B cell (primary cell): ENCODE results near the gene SLIT3. TPM values are rescaled to one million over a fixed set of nuclear protein-coding genes. Genes with fewer than 3 reads are reported as not detected.

Experiments used
- ATAC-seq: fragments of 200-7000 bp; cut with Tn5 transposase; one replicate; pipeline ENCODE4 v1.10.0; 2021; ENCODE audit warnings: low read depth, mild to moderate bottlenecking, moderate number of reproducible peaks, moderate library complexity
- CTCF ChIA-PET: fragments of 350-600 bp; sonication (Branson Sonifier 250); formaldehyde crosslinking; loops from one replicate; lab custom pipeline; 2021; ENCODE audit warnings: antibody characterized with exemption, inconsistent platforms; lab: Charles Lee
- POLR2A ChIA-PET: fragments of 350-600 bp; sonication (Branson Sonifier 250); formaldehyde crosslinking; loops from one replicate; lab custom pipeline; 2021; ENCODE audit warnings: antibody characterized with exemption; lab: Charles Lee
- DNase-seq: peaks from one replicate; pipeline ENCODE4 v3.0.0; 2013
- H2AFZ ChIP-seq: 2 replicates; pipeline ENCODE4 v1.6.1; 2012; ENCODE audit warnings: mild to moderate bottlenecking, low read depth, low read length; ENCODE audit not compliant: insufficient read depth, poor library complexity, severe bottlenecking
- H3K27ac ChIP-seq, 2 donors: 1 replicate in 1 of 2; 2 replicates in 1 of 2; pipeline ENCODE4 v1.5.1; 2012 to 2013; ENCODE audit warnings: low read length in 2 of 2, mild to moderate bottlenecking in 2 of 2, moderate library complexity in 1 of 2
- H3K27me3 ChIP-seq, 4 experiments: fragments of 200-600 bp in 1 of 4; sonication (generic) in 1 of 4; replicated peaks in 1 of 4; 1 replicate in 2 of 4; 2 replicates in 2 of 4; pipeline versions ENCODE4 v1.6.1 to v1.7.0; 2013 to 2016; ENCODE audit warnings: low read length in 3 of 4, mild to moderate bottlenecking in 2 of 4, mixed read lengths in 1 of 4, moderate library complexity in 1 of 4; ENCODE audit not compliant: insufficient read depth in 4 of 4, control insufficient read depth in 3 of 4; ENCODE audit errors: control extremely low read depth in 1 of 4
- H3K36me3 ChIP-seq, 2 experiments: replicated peaks in 1 of 2; 1 replicate in 1 of 2; 2 replicates in 1 of 2; pipeline versions ENCODE4 v1.6.1 to v1.7.1; 2013; ENCODE audit warnings: low read length in 1 of 2; ENCODE audit not compliant: insufficient read depth in 2 of 2, control insufficient read depth in 1 of 2; ENCODE audit errors: control extremely low read depth in 1 of 2, extremely low read depth in 1 of 2
- H3K4me1 ChIP-seq, 2 donors: fragments of 200-600 bp in 1 of 2; sonication (generic) in 1 of 2; 1 replicate in 1 of 2; 2 replicates in 1 of 2; pipeline versions ENCODE4 v1.5.1 to v1.6.1; 2013 to 2017; ENCODE audit warnings: low read length in 2 of 2; ENCODE audit not compliant: control insufficient read depth in 2 of 2, insufficient read depth in 2 of 2
- H3K4me2 ChIP-seq: replicated peaks from 2 replicates; pipeline ENCODE3; 2012; ENCODE audit warnings: mild to moderate bottlenecking, low read depth, low read length; ENCODE audit not compliant: poor library complexity, severe bottlenecking
- H3K4me3 ChIP-seq, 5 experiments: fragments of 200-600 bp in 1 of 5; sonication (generic) in 1 of 5; 1 replicate in 3 of 5; 2 replicates in 2 of 5; pipeline versions ENCODE4 v1.5.1 to v1.7.0; 2011 to 2016; ENCODE audit warnings: low read length in 4 of 5, mild to moderate bottlenecking in 4 of 5, low read depth in 2 of 5, control low read depth in 1 of 5, moderate library complexity in 1 of 5; ENCODE audit not compliant: insufficient read depth in 1 of 5; ENCODE audit errors: control extremely low read depth in 1 of 5, extremely low read depth in 1 of 5
- H3K79me2 ChIP-seq: fragments of 200-600 bp; sonication (generic); one replicate; pipeline ENCODE4 v1.6.0; 2016; ENCODE audit warnings: low read length; ENCODE audit not compliant: control insufficient read depth, insufficient read depth
- H3K9ac ChIP-seq: fragments of 200-600 bp; sonication (generic); 2 replicates; pipeline ENCODE4 v1.6.1; 2017; ENCODE audit warnings: mild to moderate bottlenecking, low read length, moderate library complexity
- H3K9me3 ChIP-seq, 3 donors: one replicate each; pipeline versions ENCODE4 v1.6.1 to v1.7.1; 2013; ENCODE audit warnings: low read length in 2 of 3; ENCODE audit not compliant: control insufficient read depth in 2 of 3, insufficient read depth in 1 of 3; ENCODE audit errors: control extremely low read depth in 1 of 3
- H4K20me1 ChIP-seq: 2 replicates; pipeline ENCODE4 v1.6.0; 2012; ENCODE audit warnings: mild to moderate bottlenecking, low read length; ENCODE audit not compliant: insufficient read depth, control insufficient read depth, poor library complexity, severe bottlenecking
- H3K27ac Mint-ChIP-seq: one replicate; pipeline ENCODE4 v1.8.0; 2021; ENCODE audit warnings: mixed read lengths
- H3K27me3 Mint-ChIP-seq: one replicate; pipeline ENCODE4 v1.8.0; 2021; ENCODE audit warnings: mixed read lengths
- H3K4me1 Mint-ChIP-seq: one replicate; pipeline ENCODE4 v1.8.0; 2021; ENCODE audit warnings: mixed read lengths
- H3K4me3 Mint-ChIP-seq: one replicate; pipeline ENCODE4 v1.8.0; 2021; ENCODE audit warnings: mixed read lengths
- H3K9me3 Mint-ChIP-seq: one replicate; pipeline ENCODE4 v1.8.0; 2022; ENCODE audit warnings: mixed read lengths; ENCODE audit not compliant: insufficient read depth
- CTCF ChIP-seq: fragments of 200-600 bp; IDR thresholded peaks from one replicate; pipeline ENCODE4 v1.8.0; 2022; ENCODE audit warnings: antibody characterized with exemption, mild to moderate bottlenecking
- EZH2 ChIP-seq: IDR thresholded peaks from 2 replicates; pipeline ENCODE4 v1.6.1; 2012; ENCODE audit warnings: borderline replicate concordance, low read depth, mild to moderate bottlenecking, moderate library complexity, low read length; ENCODE audit not compliant: insufficient read depth, poor library complexity, severe bottlenecking
- WGBS: methylation state at CpG from one replicate; pipeline ENCODE4 v1.1.5; 2013; ENCODE audit warnings: missing lambda C conversion rate; ENCODE audit not compliant: insufficient coverage; 5-methylcytosine and 5-hydroxymethylcytosine counted together
- intact Hi-C: fragments of 100-400 bp; cut with micrococcal nuclease; formaldehyde crosslinking; loops from one replicate; pipeline ENCODE4 v1.10.0; 2022
- polyA plus RNA-seq: library from polyadenylated mRNA; depleted of rRNA; stranded (reverse); fragments of >200 nt; gene quantifications from 2 replicates; pipeline ENCODE4 v1.2.3, GENCODE V29; 2012
- total RNA-seq, 2 donors: library from RNA; stranded (reverse); fragments of 120-200 nt in 1 of 2; gene quantifications; 1 replicate in 1 of 2; 2 replicates in 1 of 2; pipeline versions ENCODE4 v1.2.3 to v1.2.4, GENCODE V29; 2013 to 2022

SLIT3 gene
- total and polyA plus RNA-seq, 2 donors (not counting 1 experiment from before 2014, with no cell fraction given), result not detected

DNA sequence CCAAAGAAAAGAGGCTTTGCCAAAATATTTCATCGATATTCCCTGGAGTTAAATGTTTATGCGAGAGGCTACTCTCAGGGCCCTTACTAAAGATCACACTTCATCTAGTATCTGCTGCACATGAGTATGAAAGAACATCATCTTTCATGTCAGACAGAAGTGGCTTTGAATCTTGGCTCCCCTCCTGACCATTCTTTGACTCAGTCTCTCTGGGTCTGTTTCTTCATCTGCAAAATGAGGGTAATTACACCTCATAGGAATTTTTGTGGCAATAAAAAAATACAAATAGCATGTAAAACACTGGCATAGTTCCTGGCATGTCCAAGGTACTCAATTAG, 58.1 kb downstream of the SLIT3 start:
- H3K36me3 ChIP-seq, result no peaks in the 10 kb centered on the region
- no peak overlapping the region for H3K4me2 ChIP-seq
- DNase-seq (no peak), ATAC-seq (no peak)
- 100% methylated on average over 2 of the region's 2 CpGs for WGBS
- H3K27me3 ChIP-seq, result no peaks in the 10 kb centered on the region
- no peaks in the 10 kb centered on the region for H3K9me3 Mint-ChIP-seq
- TF ChIP-seq EZH2, result no peak
- intact Hi-C loops, result no loop called here
- no peak overlapping the region for H3K27ac ChIP-seq
- peaks cover 9% of the 10 kb centered on the region for H3K27me3 Mint-ChIP-seq
- H3K9ac ChIP-seq, result no peak overlapping the region
- H3K27ac Mint-ChIP-seq, result no peak overlapping the region
- no peaks in the 10 kb centered on the region for H3K4me1 Mint-ChIP-seq
- H3K4me3 ChIP-seq, result no peak overlapping the region
- no peaks in the 10 kb centered on the region for H3K79me2 ChIP-seq
- H3K4me1 ChIP-seq, result no peaks in the 10 kb centered on the region
- H3K9me3 ChIP-seq, result peaks cover 0 to 4% (median 0%) of the 10 kb centered on the region in 3 donors
- POLR2A ChIA-PET, result no interaction called here
- H4K20me1 ChIP-seq, result no peaks in the 10 kb centered on the region
- no peak overlapping the region for H3K4me3 Mint-ChIP-seq
- CTCF ChIA-PET, result no interaction called here
- no peak overlapping the region for H2AFZ ChIP-seq

DNA sequence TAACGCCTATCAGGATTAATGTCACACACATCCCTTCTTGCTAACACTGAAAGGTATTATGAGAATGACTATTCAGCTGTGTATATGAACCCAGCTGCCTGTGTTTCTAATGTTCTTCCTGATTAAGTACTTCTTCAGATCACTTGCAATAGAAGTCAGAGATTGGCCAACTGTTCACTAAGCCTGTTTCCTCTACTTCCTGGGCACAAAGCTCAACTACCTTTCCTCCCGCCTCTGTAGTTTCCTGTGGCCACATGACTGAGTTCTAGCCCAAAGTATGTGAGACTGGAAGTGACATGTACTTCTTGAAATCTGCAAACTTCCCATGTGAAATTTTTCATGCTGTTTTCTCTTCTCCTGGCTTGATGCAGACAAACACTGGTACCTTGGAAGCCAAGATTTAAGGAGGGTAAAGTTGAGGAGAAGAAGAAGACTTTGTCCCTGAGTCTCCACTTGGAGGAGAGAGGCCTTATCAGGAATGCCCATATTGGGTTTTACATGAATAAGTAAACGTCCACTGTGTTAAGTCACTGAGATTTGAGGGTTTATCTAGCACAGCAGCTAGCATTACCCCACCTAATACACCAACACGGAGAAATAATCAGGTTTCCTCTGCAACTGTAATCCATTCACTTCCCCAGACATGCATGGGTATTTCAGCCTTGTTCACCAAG, 58.6 kb downstream of the SLIT3 start:
- no peaks in the 10 kb centered on the region for H3K9me3 Mint-ChIP-seq
- ATAC-seq (no peak), DNase-seq (no peak)
- H3K9ac ChIP-seq, result no peak overlapping the region
- no peak overlapping the region for H2AFZ ChIP-seq
- H3K4me1 Mint-ChIP-seq, result no peaks in the 10 kb centered on the region
- no peaks in the 10 kb centered on the region for H3K79me2 ChIP-seq
- 4% methylated on average over 2 of the region's 4 CpGs for WGBS
- TF ChIP-seq CTCF (no peak), EZH2 (no peak)
- H3K27me3 Mint-ChIP-seq, result peaks cover 9% of the 10 kb centered on the region
- H3K9me3 ChIP-seq, result peaks cover 0 to 4% (median 0%) of the 10 kb centered on the region in 3 donors
- H3K4me2 ChIP-seq, result no peak overlapping the region
- no peaks in the 10 kb centered on the region for H3K27me3 ChIP-seq
- H4K20me1 ChIP-seq, result no peaks in the 10 kb centered on the region
- intact Hi-C loops, result no loop called here
- H3K4me3 ChIP-seq, result no peak overlapping the region
- ChIA-PET CTCF (interaction anchor here (0.6 kb wide), 1 partner anchor 305 kb away, joined by 3 read pairs; no protein-coding TSS in a partner anchor), POLR2A (no interaction called here)
- no peaks in the 10 kb centered on the region for H3K4me1 ChIP-seq
- no peak overlapping the region for H3K27ac ChIP-seq
- no peak overlapping the region for H3K4me3 Mint-ChIP-seq
- H3K27ac Mint-ChIP-seq, result no peak overlapping the region
- no peaks in the 10 kb centered on the region for H3K36me3 ChIP-seq
